ENCODE measurements around the gene FDXR.
A peak's percentile ranks its signal among the peaks of the same experiment; 100 is the strongest.

Gene FDXR

DNA sequence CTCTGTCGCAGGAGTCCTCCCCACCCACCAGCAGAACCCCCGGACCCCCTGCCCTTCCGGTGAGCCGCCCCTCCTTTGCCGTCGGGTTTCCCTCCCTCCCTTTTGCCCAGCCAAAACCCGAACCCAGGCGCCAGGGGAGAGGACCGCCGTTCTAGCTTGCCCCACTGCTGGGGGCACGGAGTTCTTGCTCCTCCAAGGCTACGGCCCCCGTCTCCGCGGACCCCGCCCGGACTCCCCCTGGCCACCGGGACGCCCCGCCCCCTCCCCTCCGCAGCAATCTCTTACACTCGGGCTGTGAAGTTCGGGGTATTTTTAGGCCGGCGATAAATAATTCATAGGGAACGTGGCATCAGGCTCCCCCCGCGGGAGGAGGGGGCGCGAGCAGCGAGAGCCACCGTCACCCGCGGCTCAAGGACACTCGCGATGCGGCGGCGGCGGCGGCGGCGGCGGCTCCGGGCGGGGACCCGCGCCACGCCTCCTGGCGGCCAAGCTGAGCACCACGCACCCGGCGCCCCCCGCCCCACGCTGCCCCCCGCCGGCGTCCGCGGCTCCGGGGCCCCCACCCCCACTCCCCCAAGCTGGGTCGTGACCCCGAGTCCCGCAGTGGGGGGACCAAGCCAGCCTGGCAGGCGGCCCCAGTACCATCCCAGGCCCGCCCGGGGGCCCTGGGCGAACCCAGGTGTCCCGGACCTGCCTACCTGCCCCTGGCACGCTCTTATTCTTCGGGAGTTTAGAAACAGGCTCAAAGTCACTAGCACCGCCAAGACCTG is 13.2 kb downstream of the FDXR start, which contains the start of gene GRIN2C:
TSS of gene GRIN2C (minus strand) at position 427 of the 770 bp plus-strand sequence. CDS start 4,793 bp downstream, outside the sequence.
- no peak for FAIRE-seq
- no peak for DNase-seq (ENCODE audit: low spot score)

DNA sequence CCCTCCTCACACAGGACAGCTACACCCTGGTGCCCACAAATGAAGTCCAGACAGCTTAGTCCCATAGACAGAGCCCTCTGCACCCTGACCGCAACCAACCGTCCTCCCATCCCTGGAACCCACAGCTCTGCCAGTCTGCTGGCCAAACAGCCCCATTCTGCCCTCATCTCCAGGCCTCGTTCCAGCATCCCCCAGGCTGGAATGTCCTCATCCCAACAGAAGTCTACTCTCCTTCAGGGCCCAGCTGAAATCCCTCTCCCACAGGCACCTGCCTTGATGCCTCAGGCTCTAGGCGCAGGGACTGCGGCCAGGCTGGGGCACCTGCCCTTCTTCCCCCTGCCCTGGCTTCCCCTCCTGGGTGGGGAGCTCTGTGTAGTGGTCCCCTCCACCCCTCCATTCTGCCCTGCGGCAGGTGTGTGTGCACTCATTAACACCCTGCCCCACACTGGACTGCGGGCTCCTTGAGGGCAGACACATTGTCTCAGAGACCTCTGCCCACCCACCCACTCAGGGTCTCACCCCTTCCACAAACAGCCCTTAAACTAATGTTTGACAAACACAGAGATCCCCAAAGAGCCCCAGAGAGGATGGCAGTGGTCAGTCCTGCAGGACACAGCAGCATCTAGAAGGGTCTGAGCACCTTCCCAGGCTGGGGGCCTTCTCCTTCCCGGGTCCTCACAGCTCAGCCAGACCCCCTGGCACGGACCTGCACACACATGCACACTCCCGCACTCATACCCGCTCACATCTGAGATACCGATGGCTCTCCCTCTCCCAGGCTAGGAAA is 13.9 kb downstream of the FDXR start:
- no peak for DNase-seq (ENCODE audit: low spot score)
- no peak for FAIRE-seq

DNA sequence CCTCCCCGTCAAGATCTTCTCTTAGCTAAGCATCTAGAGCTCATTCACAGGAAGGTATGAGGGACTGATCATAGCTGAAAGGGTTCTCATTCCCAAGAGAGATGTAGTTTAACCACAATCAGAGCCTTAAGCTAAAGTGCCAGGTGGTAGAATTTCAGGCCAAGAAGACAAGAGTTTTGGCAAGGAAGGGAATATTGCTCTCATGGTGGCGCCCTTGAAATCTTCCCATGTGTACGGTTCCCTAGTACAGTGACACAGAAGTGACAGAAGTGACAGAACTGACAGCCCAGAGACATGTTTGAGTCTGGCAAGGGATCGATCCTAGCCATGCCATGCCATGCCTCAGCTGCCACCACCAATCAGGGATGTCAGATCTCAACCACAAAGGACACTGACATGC is 15.6 kb downstream of the FDXR start:
- FAIRE-seq, result no peak
- no peak for DNase-seq (ENCODE audit: low spot score)

DNA sequence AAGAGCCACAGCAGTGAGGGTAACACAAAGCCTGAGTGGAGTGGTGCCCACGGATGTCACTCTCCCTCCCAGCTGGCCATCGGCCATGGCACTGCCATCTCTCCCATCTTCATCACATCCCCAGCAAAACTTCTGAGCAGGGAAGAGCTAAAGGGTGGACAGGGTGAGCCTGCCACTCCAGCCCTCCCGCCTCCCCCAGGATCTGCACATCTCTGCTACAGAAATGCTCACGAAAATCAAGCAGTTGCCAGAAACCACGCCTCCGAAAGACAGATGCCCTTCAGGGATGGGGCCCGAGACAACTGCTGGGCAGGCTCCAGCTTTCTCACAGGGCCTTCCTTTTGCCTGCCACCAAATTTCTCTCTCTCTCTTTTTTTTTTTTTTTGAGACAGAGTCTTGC is 16.7 kb downstream of the FDXR start:
- DNase-seq (ENCODE audit: low spot score) (no peak), FAIRE-seq (no peak)

DNA sequence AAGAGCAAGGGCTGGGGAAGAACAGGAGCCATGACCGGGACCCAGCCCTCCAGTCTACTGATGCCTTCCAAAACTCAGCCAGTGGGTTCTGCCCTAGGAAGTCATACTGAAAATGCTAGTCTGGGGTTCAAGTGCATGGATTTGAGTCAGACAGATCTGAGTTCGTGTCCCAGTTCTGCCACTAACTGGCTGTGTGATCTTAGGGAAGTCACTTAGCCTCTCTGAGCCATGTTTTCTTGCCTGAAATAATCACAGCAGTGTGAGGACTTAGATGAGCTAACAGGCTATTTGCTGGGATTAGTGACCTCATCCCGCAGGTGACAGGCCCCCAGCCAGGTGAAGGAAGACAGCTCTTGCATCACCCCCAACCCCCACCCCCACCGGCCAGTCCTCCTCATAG is 17.5 kb downstream of the FDXR start:
- peak; percentile 42 for FAIRE-seq
- no peak for DNase-seq (ENCODE audit: low spot score)

DNA sequence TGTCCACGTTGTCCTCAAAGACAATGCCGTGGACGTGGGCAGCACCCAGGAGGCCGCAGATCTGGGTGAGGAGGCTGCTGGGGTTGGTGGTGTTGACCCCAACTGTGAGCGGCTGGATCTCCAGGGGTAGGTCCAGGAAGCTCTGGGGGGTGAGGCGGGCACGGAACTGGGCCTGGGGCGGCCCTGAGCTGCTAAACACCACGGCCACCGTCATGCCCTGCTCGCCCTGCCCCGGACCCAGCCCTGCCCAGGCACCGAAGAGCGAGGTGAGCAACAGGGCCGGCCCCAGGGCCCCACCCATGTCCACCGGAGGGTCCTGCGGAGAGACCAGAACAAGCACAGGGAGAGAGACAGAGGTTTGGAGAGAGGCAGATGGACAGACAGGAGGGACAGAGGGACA is 18.0 kb downstream of the FDXR start:
- no peak for FAIRE-seq
- DNase-seq (ENCODE audit: low spot score), result no peak

DNA sequence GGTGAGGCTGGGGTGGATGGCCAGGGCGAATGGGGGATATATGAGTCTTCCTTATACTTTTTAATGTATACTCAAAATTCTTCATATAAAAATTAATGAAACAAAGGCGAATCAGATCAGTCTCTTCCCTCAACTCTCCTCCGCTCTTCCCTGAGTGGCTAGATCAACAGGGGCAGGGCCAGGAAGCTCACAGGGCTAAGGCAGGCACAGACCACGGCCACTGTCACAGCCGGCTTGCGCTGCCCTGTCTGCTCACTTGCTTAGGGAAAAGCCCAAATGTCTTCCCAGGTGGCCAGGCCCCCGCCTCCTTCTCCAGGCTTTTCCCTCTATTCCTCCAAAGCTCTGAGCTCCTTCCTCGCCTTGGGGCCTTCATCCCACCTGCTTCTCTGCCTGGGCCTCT is 19.1 kb downstream of the FDXR start:
- DNase-seq (ENCODE audit: low spot score), result no peak
- no peak for FAIRE-seq

DNA sequence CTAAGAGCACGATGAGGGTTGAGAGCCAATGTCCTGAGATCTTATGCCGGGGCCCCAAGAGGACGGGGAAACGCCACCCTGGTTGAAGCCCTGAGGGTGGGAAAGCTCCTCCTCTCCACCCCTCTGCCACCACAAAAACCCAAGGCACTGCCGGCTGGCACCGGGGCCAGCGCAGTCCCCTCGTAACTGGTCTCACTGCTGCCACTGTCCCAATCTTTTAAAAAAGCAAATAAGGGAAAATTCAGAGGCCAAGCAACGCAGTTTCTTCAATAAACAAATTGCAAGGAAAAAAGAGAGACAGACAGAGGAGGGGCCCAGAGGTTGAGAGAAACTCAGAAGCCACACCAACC is 19.8 kb downstream of the FDXR start:
- DNase-seq (ENCODE audit: low spot score), result no peak
- FAIRE-seq, result no peak

DNA sequence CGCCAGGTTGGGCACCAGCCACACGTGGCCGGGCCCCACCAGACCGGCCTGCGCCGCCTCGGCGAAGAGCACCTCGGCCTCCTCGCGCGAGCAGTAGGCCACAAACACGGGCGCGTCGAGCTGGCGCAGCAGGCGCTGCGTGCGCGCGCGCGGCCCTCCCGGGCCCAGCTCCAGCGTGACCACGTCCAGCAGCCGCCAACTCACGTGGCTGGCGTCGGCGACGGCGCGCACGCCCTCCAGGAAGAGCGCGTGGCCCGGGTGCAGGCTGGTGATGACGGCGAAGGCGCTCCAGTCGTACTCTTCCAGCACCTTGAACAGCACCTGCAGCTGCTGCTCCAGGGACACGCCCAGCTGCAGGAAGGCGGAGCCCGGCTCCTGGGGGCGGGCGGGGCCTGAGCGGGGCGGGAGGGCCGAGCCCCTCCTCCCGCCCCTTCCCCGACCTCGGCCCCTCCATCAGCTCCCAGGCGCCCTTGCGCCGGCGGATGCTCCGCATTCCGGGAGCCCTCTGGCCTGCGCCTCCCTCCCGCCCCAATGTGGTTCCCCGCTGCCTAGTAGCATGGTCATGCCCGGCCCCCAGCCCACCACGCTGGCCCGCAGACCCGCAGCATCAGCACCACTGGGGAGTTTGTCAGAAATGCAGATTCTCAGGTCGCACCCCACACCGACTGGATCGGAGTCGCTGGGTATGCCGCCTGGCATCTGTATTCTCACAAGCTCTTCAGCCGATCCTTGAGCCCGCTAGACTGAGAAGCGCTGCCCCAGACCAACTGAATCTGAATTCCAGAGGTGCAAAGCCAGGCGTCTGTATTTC is 20.4 kb downstream of the FDXR start:
- DNase-seq (ENCODE audit: low spot score) (peak; percentile 45), FAIRE-seq (peak; percentile 65)

DNA sequence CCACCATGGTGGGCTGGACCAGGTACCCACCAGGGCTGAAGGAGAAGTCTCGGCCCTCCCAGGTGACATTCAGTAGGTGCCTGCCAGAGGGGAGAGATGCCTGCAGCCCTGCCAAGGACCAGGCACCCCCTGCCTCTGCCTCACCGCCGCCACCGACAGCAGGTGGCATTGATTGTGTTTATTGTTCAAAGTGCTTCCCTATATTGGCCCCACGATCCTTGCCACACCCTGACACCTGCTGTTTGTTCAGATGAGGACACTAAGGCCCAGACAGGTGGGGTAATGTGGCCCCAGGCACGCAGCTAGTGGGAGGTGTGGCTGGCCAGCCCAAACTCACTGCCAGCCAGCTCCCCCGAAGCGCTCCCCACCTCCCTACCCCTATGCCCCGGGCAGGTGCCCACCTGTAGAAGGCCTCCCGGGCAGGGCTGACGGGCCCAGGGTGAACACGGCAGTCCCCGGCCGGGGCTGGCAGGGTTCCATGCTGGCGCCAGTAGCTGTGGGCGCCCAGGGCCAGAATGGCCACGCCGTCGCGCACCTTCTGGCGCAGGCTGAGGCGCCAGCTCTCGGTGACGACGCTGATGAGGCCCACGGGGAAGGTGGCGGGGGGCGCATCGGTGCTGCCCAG is 21.1 kb downstream of the FDXR start:
- DNase-seq (ENCODE audit: low spot score) (no peak), FAIRE-seq (peak; percentile 30)

DNA sequence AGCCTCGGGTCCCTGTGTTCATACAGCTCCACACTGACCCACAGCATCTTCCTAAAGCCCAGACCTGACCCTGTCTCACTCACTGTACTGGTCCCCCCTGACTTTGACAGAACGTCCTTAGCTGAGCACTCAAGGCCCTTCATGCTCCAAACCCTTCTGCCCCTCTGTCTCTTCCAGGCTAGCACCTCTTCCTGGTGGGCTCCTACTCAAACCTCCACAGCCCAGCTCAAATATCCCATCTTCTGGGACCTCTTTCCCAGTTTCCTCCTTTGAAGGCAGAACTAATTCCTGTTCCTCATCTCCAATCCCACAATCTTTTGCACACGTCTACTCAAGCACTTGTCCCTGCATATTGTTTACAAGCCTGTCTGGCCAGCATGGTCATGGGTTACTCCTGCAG is 21.9 kb downstream of the FDXR start:
- DNase-seq (ENCODE audit: low spot score) (no peak), FAIRE-seq (no peak)

DNA sequence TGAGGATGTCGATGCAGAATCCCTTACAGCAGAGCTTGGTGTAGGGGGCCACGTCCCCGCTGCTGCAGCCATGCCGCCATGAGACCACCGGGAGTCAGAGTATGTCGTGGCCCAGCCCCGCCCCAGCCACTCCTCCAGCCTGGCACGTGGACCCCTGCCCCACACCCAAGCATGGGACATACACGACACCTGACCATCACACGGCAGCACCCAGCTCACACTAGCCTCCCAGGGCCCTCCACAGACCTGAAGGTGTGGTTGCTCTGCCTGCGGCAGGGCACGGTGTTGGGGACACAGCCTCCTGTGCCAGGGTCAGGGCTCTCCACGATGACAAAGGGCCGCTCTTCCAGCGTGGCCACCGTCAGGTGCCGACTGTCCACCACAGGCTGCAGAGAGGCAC is 22.5 kb downstream of the FDXR start:
- FAIRE-seq (peak; percentile 67), DNase-seq (ENCODE audit: low spot score) (no peak)

DNA sequence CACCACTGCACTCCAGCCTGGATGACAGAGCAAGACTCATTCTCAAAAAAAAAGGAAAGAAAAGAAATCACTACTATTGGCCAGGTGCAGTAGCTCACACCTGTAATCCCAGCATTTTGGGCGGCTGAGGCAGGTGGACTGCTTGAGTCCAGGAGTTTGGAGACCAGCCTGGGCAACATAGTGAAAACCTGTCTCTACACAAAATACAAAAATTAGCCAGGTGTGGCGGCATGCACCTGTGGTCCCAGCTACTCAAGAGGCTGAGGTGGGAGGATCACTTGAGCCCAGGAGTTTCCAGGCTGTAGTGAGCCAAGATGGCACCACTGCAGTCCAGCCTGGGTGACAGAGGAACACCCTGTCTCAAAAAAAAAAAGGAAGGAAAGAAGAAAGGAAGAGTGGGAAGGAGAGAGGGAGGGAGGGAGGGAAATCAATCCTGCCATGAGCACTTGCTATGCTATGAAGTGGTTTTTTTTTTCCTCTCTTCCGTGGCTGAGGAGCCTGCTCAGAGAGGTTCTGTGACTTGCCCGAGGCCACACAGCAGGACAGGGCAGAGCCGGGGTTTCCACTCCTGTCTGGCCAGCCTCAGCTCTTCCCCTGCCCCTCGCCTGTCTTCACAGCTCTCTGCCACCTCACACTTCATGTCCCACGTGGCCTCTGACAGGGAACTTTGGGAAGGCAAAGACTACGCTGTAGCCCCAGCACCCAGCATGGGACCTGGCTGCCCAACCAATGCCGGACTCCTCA is 24.0 kb downstream of the FDXR start:
- no peak for FAIRE-seq
- no peak for DNase-seq (ENCODE audit: low spot score)

DNA sequence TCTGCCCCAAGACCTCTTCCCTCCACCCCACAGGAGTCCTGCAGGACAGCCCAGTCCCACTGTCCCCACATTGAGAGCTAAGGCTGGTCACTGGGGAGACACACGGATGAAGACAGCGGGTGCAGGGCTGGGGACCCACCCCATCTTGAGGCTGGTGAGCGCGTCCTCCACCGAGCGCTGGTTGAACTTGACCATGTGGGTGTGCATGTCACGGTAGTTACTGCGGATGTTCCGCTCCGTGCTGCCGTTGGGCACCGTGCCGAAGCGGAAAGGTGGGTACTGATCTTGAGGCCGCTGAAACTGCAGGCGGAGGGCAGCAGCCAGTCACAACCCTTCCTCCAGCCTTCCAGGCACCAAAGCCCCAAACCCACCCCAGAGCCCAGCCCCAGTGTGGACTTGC is 26.2 kb downstream of the FDXR start:
- no peak for DNase-seq (ENCODE audit: low spot score)
- FAIRE-seq, result peak; percentile 70

DNA sequence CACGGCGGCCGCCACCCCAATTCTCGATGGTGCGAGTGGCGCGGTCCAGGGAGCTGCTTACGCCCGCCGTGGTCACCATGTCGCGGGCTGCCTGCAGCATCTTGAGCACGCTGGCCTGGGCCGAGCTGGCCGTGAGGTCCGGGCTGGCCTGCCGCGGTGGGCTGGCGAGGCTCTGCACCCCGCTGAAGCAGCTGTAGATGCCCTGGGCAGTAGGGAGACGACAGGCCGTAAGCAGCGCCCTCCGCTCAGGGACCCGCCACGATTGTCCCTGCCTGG is 29.5 kb downstream of the FDXR start:
- FAIRE-seq (no peak), DNase-seq (ENCODE audit: low spot score) (no peak)

DNA sequence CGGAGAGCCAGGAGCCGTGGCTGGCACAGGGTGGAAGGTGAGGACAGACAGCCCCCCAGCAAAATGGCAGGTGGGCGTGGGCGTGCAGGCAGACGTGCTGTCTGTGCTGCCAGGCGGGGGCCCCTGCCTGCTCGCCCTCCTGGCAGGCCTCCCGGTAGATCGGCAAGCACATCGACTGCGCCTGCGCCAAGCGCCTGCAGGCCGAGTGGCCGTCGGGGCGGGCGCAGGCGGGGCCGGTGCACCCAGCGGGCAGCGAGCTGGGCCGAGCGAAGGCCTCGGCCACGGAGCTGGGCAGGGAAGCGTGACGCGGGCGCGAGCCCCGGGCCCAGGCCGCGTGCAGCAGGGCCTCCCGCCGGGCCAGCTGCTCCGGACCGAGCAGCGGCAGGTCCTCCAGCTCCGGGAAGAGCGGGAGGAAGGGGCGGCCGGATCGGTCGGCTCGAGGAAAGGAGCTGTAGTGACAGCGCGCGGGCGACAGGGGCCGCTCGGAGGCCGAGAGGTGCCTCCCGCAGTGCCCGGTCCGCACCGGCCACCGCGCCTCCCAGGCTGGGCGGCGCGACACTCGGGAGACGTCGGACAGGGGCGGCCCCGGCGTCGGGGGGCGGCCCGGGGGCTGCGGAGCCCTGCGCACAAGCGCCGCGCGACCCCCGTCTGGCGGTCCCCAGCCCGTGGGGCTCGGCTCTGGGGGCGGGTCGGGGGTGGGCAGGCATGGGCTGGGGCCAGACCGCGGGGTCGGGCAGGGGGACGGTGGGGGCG is 30.0 kb downstream of the FDXR start:
- no peak for FAIRE-seq
- no peak for DNase-seq (ENCODE audit: low spot score)

DNA sequence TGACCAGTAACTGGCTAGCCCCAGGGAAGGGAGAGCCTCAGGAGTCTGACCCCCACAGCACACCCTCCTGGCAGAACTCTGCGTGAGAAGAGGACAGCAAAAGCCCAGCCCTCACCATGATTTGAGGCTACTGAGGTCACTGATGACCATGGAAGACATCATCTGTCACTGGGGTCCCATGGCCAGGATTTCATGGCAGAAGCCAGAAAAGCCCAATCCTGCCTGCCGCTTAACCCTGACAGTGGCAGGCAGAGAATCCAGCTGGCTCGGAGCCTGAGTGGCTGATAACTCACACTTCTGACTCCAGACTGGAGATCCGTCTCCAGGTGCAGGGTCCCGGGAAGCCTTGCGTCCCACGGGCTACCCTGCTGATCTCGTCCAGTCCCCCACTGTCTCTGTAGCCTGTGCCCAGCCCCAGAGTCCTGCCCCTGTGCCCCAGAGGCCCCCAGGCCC is 30.6 kb downstream of the FDXR start:
- DNase-seq (ENCODE audit: low spot score) (no peak), FAIRE-seq (no peak)

DNA sequence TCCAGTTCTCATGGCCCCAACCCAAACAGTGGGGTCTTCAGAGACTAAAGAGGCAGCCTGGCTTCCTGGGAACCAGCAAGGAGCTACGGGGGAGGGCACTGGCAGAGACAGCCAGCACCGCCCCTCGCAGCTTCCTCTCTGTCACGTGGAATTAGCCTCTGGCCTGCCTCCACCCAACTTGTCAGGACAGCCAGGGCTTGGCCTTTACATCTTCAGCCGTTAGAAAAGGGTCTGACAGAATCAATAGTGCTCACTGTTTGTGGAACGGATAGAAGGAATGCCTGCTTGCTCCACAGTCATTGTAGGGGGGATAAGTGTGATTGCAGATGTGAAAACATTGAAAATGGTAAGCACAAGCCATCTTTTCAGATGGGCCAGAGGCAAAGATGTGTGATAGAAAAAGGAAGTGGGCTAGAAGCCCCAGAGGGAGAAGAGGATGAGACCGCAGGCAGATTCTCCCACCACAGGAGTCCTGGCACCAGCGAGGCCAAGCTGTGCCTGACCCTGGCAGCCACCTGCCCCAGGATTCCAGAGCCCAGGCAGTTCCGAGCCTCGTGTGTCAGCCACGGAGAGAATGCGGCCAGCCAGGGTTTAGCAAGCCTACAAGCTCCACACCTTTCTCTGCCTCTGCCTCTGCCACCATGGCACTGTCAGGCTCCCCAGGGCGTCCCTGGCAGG is 31.7 kb downstream of the FDXR start:
- DNase-seq (ENCODE audit: low spot score), result no peak
- FAIRE-seq, result no peak

DNA sequence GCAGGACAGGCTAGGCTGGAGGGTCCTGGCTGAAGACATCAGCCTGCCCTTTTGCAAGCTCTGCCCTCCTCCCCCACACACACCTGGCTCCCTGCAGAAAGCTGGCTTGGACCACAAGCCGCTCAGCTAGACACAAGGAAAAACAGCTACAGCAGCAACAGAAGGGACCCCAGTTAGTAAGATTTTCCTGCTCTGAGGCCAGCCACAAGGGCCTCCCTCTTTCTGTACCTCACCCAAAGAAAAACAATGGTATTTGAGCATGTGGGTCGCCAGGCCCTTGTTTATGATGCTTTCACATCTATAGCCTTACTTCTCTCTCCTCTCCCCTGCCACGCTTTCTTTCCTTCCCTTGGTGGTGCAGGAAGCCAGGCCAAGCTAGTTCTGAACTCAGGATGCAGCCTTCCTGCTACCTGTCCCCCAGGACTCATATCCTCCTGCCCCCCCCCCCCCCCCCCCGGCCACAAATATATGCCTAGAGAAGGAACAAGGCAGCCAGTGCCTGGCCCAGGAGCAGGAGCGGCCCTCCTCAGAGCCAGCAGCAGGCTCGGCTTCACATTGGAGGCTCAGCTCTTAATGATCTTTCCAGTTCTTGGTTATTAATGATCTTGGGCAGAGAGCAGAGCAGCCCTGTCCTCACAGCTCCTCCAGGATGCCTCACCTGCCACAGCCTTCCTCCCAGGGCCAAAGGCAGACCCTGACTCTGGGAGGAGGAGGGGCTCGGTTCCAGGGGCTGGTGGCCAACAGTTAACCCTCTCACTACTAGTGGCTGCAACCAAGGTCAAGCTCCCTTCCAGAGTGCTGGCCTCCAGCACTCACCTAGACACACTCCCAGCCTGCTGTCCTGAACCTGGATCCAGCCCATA is 32.6 kb downstream of the FDXR start:
- no peak for DNase-seq (ENCODE audit: low spot score)
- FAIRE-seq, result no peak

All from urothelium cell line (cell line).